Embryonic facial prominence (tissue), 1 donor: ENCODE results near the gene STIMATE.

Source experiments
- DNase-seq: peaks from one replicate; pipeline ENCODE4 v3.0.0-alpha.2; 2016; ENCODE audit errors: extremely low spot score

Gene STIMATE

GRCh38 chr3:52897130-52898122 is at the start of gene STIMATE:
Gene STIMATE (minus strand): TSS chr3:52897548. CDS start chr3:52897450, 98 bp downstream.
- peak; percentile 40 for DNase-seq

- DNase-seq = no peak
Measured at GRCh38 chr3:52939600-52939999, 42.3 kb upstream of the STIMATE start.

- peak; percentile 12 for DNase-seq
Measured at GRCh38 chr3:52934630-52935530, 37.5 kb upstream of the STIMATE start.

- no peak for DNase-seq
Measured at GRCh38 chr3:52931889-52932288, 34.5 kb upstream of the STIMATE start.

- DNase-seq = no peak
Measured at GRCh38 chr3:52931328-52931727, 34.0 kb upstream of the STIMATE start.

GRCh38 chr3:52930748-52931147 is 33.4 kb upstream of the STIMATE start:
- DNase-seq = no peak

GRCh38 chr3:52926554-52926953 is 29.2 kb upstream of the STIMATE start:
- no peak for DNase-seq

GRCh38 chr3:52925405-52926313 is 28.3 kb upstream of the STIMATE start:
- DNase-seq = no peak

GRCh38 chr3:52923963-52924362 is 26.6 kb upstream of the STIMATE start:
- no peak for DNase-seq

- DNase-seq = no peak
Measured at GRCh38 chr3:52920841-52921240, 23.5 kb upstream of the STIMATE start.

- DNase-seq = no peak
Measured at GRCh38 chr3:52917044-52917443, 19.7 kb upstream of the STIMATE start.

- no peak for DNase-seq
Measured at GRCh38 chr3:52915294-52915693, 17.9 kb upstream of the STIMATE start.

- DNase-seq = no peak
Measured at GRCh38 chr3:52912885-52913731, 15.8 kb upstream of the STIMATE start.

GRCh38 chr3:52910823-52911222 is 13.5 kb upstream of the STIMATE start:
- no peak for DNase-seq

- DNase-seq = no peak
Measured at GRCh38 chr3:52907497-52907896, 10.1 kb upstream of the STIMATE start.

- no peak for DNase-seq
Measured at GRCh38 chr3:52904552-52904951, 7.2 kb upstream of the STIMATE start.

GRCh38 chr3:52904000-52904399 is 6.7 kb upstream of the STIMATE start:
- no peak for DNase-seq

- DNase-seq = no peak
Measured at GRCh38 chr3:52896613-52897012, 735 bp downstream of the STIMATE start.

- no peak for DNase-seq
Measured at GRCh38 chr3:52896151-52896550, 1.2 kb downstream of the STIMATE start.

GRCh38 chr3:52895418-52895817 is 1.9 kb downstream of the STIMATE start:
- DNase-seq = no peak
